ENCODE results near the gene PPP1R15B. TPM values are rescaled to one million over a fixed set of nuclear protein-coding genes. Genes with fewer than 3 reads are reported as not detected.
A peak's percentile ranks its signal among the peaks of the same experiment; 100 is the strongest.

The PPP1R15B gene
- total RNA-seq, 1 donor from 2014 or later: 38.8 TPM

- DNase-seq (ENCODE audit: low spot score): no peak
These were observed 44.3 kb downstream of the PPP1R15B start for GRCh38 chr1:204367193-204367858.

GRCh38 chr1:204366759-204367158 is 44.9 kb downstream of the PPP1R15B start:
- DNase-seq (ENCODE audit: low spot score): no peak

- DNase-seq (ENCODE audit: low spot score): peak; percentile 67
These were observed 48.1 kb downstream of the PPP1R15B start for GRCh38 chr1:204363335-204364114.

DNA sequence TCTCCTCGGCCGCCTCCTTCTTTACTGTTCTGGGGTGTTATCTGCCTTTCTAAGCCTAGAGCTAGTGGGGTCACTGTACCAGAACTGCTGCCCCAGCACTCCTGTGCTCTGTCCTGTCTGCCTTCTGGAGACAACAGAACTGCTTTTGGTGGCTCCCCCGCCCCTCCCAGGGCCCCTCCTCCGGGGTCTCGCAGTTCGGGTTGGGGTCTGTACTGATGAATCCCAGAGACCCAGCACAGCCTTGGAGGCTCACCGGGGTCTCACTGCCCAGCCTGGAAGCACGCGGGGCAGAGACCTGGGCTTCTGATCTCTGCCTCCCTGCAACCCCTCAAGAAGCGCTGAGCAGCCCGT is 48.7 kb downstream of the PPP1R15B start:
- no peak for DNase-seq (ENCODE audit: low spot score)

DNA sequence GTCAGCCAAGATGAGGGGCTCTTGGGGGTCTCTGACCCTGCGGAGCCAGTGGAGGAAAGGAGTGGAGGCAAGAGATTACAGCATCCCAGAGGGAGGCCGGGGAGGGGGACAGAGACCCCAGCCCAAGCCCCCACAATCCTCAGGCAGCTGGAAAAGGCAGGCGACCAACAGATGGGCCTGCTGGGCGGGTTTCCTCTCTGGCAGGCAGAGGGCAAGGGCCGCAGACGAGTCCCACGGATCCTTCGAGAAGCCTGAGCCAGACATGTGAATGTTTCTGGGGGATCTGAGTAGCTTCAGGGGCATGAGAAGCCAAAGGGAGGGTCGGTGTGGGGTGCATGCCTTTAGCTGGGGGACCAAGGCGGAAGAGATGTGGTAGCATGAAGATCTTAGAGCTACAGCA is 49.8 kb downstream of the PPP1R15B start:
- no peak for DNase-seq (ENCODE audit: low spot score)

- DNase-seq (ENCODE audit: low spot score): no peak
These were observed 50.3 kb downstream of the PPP1R15B start for GRCh38 chr1:204361341-204361771.

DNA sequence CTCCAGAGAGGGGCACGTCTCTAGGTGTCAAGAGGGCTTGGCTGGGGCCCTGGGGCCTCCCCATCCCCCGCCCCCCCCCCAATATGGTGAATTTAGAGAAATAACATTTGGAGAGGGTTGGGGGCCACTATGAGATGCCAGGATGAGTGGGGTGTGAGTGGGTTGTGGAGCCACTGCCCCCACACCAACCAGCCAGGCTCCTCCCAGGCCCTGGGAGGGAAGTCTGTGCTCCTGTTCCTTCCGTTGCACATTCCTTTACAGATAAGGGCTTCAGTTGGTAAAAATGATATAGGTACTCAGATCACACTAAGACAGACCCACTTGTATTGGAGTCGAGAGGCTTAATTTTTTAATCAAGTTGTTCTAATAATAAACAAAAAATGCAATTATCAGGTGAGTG is 51.3 kb downstream of the PPP1R15B start:
- no peak for DNase-seq (ENCODE audit: low spot score)

DNA sequence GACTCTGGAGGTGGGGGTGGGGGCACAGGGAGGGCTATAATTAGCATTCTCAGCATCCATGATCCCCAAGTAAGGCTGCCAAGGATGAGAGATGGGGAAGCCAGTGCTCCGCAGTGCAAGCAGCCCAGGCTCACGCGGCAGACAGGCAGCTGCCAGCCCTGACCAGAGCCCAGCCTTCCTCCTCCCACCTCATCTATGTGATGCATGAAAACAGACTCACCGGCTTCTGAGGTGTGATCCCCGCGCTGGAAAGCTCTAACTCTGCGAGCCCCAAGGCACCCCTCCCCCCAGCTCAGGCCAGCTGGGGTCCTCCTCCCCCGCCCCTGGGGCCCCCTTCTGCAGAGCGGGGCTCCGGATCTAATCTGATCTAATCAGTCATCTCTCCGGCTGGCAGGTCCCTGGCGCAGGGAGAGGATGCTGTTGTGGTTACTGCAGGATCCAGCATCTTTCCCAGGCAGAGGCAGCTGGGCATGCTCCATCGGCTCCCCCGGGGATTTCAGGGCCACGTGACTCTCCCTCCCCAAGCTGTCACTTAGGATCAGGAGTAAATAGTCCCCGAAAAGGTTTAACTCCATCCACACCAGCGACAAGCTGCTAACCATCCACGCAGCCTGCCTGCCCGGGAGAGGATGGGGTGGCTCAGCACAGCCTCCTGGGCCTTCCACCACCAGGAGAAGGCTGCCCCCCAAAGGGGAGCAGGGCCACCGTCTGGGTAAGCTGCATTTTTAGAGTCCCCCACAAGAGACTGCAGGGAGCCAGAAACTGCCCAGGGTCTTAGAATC is 52.0 kb downstream of the PPP1R15B start, which contains the start of gene PLEKHA6:
TSS of gene PLEKHA6 (minus strand) at position 456 of the 782 bp plus-strand sequence. CDS start 86,202 bp downstream, outside the sequence.
- DNase-seq (ENCODE audit: low spot score): peak; percentile 35

- DNase-seq (ENCODE audit: low spot score): no peak
These were observed 52.5 kb downstream of the PPP1R15B start for GRCh38 chr1:204359131-204359473.

DNA sequence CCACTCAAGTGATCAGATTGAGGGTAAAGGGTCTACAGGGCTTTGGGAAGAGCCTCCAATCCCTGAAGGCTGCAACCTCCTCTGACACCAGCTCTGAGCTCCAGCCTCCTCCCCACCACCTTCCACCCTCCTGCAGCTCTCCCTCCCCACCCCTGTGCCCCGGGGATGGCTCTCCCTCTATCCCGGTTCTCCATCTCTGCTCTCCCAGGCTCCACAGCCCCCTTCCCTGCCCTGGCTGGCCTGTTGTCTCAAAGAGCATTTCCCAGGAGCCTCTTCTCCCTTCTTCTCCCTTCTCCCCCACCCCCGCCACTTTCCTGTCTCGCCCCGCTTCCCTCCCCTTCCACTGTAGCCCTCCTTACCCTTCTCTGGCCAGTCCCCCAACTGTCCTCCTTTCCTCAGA is 53.0 kb downstream of the PPP1R15B start:
- no peak for DNase-seq (ENCODE audit: low spot score)

DNA sequence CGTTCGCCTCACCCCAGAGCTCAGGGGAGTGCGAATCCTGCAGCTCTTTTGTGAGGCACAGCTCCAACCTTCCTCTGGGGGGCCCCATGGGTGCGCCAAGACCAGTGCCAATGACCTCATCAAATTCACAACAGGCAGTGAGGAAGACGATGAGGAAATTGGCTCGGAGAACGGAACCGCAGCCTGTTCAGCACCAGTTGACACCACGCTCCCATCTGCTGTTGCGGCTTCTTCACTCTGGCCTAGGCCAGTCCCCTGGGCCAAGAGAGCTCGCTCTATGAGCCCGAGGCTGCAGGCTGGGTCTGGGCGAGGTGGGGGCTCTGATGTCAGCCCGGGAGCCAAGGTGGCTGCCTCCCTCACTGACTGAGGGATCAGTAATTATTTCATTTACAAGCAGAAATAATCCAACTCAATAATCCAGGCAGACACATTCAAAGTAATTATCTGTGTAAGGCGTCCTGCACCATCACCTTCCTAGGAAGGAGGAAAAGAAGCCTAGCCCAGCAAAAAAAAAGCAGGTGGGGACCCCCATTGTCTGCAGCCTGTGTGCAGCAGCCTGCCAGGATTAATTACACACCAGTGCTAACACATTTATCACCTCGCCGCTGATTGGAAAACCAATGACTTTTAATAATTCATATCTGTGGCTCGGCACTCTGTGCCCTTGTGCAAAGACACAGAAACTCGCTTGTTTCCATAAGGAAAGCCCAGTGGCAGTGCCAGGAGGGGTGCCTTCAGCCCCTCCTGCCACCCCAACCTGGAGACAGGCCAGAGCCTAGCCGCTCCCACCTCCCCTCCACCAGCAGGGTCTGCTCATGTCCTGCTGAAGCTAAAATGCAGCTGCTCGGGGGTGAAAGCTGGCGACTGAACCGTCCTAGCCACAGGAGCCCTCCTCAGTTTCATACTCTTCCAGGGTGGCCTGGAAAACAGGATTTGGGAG is 53.8 kb downstream of the PPP1R15B start:
- no peak for DNase-seq (ENCODE audit: low spot score)

DNA sequence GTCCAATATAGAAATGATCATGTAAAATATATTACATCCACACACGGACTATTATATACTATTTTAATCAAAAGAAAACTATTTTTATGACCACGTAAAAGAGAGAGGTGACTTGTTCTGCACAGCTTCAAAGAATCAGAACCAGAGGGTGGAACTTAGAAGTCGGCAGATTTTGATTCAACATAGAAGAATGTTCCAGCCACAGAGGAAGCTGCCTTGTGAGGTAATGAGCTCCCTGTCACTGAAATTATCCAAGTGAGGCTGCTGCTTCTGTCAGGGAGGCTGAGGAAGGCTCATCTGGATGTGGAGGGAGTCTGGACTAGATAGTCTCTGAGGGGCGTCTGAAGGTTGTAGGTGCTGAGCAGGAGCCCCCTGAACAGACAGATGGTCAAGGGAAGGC is 54.6 kb downstream of the PPP1R15B start:
- no peak for DNase-seq (ENCODE audit: low spot score)

GRCh38 chr1:204355913-204356312 is 55.7 kb downstream of the PPP1R15B start:
- DNase-seq (ENCODE audit: low spot score): no peak

GRCh38 chr1:204354579-204354978 is 57.0 kb downstream of the PPP1R15B start:
- no peak for DNase-seq (ENCODE audit: low spot score)

Other genes with a start within 250 kb of the PPP1R15B start
- not detected for gene REN, start 245.5 kb downstream of the PPP1R15B start, total RNA-seq
- gene KISS1, start 215.3 kb downstream of the PPP1R15B start, total RNA-seq: not detected
- gene GOLT1A, start 197.8 kb downstream of the PPP1R15B start, total RNA-seq: 10.8 TPM
- gene PLEKHA6, start 51.9 kb downstream of the PPP1R15B start, total RNA-seq: 115 TPM
- 64.6 TPM for gene PIK3C2B, start 83.0 kb upstream of the PPP1R15B start, total RNA-seq
- gene MDM4, start 104.6 kb upstream of the PPP1R15B start, total RNA-seq: 64.5 TPM

Measured in mucosa of gallbladder (tissue), 1 donor.